WTC11 (cell line): ENCODE results near the gene OR5A1.

ENCODE experiments used
- CTCF ChIP-seq: fragments of 200-600 bp; IDR thresholded peaks from 2 replicates; pipeline ENCODE4 v1.8.0; 2022; ENCODE audit warnings: antibody characterized with exemption
- SOX15 ChIP-seq: fragments of 250-450 bp; sonication (Bioruptor Pico); IDR thresholded peaks from 2 replicates; pipeline ENCODE4 v1.9.0; 2021; ENCODE audit warnings: mild to moderate bottlenecking
- ZNF532 ChIP-seq: fragments of 250-450 bp; sonication (Bioruptor Pico); IDR thresholded peaks from 2 replicates; pipeline ENCODE4 v1.9.0; 2021; ENCODE audit warnings: mild to moderate bottlenecking, borderline replicate concordance

- TF ChIP-seq CTCF: no peak
- TF ChIP-seq SOX15 (CRISPR knock-in tag): no peak
- TF ChIP-seq ZNF532 (CRISPR knock-in tag): no peak
Measured at GRCh38 chr11:59426361-59427067, 9.8 kb upstream of the OR5A1 start, which contains the start of gene OR5A2.
